Amniotic epithelial cell (primary cell): ENCODE data around the gene ARL4A.
"Not testable (repeated sequence)": the region's sequence is repeated elsewhere in the genome, so short reads cannot be mapped to it uniquely, and the experiment has no call there.

Source experiments
- DNase-seq: peaks from one replicate; pipeline ENCODE4 v3.0.0-alpha.2; 2010; ENCODE audit warnings: low read depth

Gene ARL4A

GRCh38 chr7:12670000-12670729 is 17.3 kb upstream of the ARL4A start:
- peak; percentile 68 for DNase-seq

DNA sequence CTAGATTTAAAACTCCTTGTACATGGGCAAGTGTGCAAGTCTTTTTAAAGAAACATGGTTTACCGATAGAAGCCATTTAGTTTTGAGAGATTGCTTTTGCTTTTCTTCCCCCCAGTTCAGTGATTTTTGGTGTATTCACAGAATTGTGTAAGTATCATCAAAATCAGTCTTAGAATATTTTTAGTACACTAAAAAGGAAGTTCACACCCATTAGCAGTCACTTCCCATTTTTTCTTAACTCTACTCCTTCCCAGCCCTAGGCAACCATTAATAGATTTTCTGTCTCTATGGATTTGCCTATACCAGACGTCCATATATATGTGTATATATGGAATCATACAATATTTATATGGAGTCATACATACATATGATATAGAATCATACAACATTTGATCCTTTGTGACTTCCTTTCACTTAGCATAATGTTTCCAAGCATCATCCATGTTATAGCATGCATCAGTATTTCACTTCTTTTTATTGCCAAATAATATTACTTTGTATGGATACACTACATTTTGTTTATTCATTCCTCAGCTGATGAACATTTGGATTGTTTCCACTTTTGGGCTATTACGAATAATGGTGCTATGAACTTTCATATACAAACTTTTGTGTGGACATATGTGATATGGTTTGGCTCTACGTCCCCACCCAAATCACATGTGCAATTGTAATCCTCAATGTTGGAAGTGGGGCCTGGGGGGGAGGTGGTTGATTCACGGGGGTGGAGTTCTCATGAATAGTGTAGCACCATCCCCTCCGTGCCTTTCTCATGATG is 16.5 kb upstream of the ARL4A start:
- no peak for DNase-seq

DNA sequence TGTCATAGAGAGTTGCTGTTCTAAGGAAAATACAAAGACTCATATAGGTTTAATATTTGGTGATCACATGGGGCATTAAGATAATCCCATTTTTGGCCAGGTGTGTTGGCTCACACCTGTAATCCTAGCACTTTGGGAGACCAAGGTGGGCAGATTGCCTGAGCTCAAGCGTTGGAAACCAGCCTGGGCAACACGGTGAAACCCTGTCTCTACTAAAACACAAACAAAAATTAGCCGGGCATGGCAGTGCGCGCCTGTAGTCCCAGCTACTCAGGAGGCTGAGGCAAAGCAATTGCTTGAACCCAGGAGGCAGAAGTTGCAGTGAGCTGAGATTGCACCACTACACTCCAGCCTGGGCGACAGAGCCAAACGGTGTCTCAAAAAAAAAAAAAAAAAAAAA is 14.0 kb upstream of the ARL4A start:
- DNase-seq, result not testable (repeated sequence)

- no peak for DNase-seq
These were observed 13.4 kb upstream of the ARL4A start for GRCh38 chr7:12674053-12674452.

DNA sequence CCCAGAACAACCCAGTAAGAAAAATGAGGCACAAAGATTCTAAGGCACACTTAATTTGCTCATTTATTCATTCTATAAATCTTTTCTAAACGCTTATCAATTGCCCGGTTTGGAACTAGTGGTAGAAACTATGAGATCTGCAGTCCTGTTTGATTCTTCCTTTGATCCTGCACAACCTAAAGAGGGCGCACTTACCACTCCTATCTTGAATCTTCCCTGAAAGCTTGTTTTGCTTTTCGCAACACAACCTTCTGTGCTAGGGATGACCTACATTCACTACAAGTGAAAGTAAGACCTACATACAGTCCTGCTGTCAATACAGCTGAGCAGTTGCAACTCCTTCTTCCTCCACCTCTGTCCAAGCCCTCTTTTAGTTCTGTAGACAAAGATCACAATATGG is 12.6 kb upstream of the ARL4A start:
- peak; percentile 80 for DNase-seq

- DNase-seq, result no peak
These were observed 3.5 kb upstream of the ARL4A start for GRCh38 chr7:12683678-12684585.

DNA sequence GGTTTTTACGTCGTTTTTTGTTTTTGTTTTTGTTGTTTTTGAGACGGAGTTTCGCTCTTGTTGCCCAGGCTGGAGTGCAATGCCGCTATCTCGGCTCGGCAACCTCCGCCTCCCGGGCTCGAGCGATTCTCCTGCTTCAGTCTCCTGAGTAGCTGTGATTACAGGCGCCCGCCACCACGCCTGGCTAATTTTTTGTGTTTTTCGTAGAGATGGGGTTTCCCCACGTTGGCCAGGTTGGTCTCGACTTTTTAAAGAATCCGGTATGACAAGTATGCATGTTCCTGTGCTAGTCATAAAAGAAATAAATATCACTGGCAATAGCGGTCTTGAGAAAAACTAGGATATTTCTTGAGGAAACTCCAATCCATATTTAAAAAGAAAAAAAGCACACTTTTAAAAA is 2.7 kb upstream of the ARL4A start:
- no peak for DNase-seq

GRCh38 chr7:12685550-12685949 is 1.9 kb upstream of the ARL4A start:
- DNase-seq, result peak; percentile 46

- DNase-seq, result peak; percentile 91
These were observed 1.1 kb upstream of the ARL4A start for GRCh38 chr7:12686234-12686890.

- no peak for DNase-seq
These were observed 312 bp downstream of the ARL4A start for GRCh38 chr7:12687718-12688171.

DNA sequence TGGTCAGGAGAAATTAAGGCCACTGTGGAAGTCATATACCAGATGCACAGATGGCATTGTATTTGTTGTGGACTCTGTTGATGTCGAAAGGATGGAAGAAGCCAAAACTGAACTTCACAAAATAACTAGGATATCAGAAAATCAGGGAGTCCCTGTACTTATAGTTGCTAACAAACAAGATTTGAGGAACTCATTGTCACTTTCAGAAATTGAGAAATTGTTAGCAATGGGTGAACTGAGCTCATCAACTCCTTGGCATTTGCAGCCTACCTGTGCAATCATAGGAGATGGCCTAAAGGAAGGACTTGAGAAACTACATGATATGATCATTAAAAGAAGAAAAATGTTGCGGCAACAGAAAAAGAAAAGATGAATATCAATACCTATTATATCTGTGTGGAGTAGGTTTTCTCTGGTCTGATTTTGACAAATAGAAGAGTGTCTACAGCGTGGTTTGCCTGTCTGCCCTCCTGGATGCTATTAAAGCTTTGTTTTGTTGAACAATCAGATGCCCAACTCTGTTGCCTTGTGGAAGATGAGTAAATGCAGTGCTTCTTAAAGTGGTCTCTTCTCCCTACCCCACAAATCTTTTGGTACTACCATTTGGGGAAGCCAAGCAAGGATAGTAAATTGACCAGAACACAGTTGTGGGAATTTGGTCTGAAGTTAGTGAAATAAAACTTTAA is 1.2 kb downstream of the ARL4A start:
- DNase-seq, result not testable (repeated sequence)

GRCh38 chr7:12689451-12689850 is 2.0 kb downstream of the ARL4A start:
- DNase-seq, result no peak

GRCh38 chr7:12690041-12690878 is 2.8 kb downstream of the ARL4A start:
- DNase-seq, result no peak

DNA sequence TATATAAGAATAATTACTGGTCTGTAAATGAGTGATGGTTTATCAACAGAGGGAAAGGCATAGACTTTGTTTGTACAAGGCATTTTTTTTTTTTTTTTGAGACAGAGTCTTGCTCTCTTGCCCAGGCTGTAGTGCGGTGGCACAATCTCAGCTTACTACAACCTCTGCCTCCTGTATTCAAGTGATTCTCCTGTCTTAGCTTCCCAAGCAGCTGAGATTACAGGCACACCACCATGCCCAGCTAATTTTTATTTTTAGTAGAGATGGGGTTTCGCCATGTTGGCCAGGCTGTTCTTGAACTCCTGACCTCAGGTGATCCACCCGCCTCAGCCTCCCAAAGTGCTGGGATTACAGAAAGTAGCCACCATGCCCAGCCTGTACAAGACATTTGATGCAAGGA is 4.0 kb downstream of the ARL4A start:
- DNase-seq, result not testable (repeated sequence)

GRCh38 chr7:12692035-12692434 is 4.6 kb downstream of the ARL4A start:
- DNase-seq, result no peak

- no peak for DNase-seq
These were observed 5.2 kb downstream of the ARL4A start for GRCh38 chr7:12692479-12693259.

DNA sequence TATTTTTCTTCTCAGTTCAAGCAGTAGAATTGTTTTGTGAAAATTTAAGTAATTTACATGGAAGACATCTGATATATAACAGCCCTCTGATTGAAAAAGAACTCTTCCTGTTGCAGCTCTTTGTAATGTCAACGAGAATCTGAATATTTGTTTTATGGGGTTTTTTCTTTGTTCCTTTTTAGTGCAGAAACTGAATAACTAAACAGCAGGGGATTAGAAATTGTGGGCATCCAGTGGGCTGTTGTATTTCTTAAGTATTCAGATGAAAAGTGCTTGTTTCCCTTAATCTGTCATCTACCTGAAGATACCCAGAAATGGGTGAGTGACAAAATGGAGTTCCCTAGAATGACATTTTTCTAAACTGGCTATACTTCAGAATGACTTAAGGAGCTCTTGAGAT is 7.4 kb downstream of the ARL4A start:
- no peak for DNase-seq

DNA sequence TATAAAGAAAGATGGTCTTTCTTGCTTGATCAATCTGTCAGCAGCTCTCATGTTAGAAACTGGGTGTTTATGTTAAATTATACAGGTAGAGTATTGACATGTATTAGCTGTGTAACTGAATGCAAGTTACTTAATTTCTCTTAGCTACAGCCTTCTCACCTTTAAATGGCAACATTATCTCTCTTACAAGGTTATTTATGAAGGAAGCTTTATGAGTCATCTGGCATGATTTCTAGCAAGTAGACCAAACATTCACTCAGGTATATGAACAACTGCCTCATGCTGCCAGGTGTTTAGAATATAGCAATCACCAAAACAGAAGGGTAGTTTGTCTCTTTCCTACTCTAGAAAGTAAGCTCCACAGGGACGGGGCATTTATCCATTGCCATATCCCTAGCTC is 8.5 kb downstream of the ARL4A start:
- DNase-seq, result no peak

GRCh38 chr7:12699299-12699698 is 11.9 kb downstream of the ARL4A start:
- DNase-seq, result no peak

- DNase-seq, result peak; percentile 47
These were observed 14.0 kb downstream of the ARL4A start for GRCh38 chr7:12701433-12701832.
